GM12874 (cell line): Measurements from ENCODE around the gene LIAS.

Experiments
- TF ChIP-seq, protein P1 (sequence below): IDR thresholded peaks from 2 replicates; pipeline ENCODE4 v1.5.1; 2011; ENCODE audit warnings: low read depth, mild to moderate bottlenecking, control low read depth, low read length, moderate library complexity; ENCODE audit not compliant: insufficient read depth

LIAS gene

DNA sequence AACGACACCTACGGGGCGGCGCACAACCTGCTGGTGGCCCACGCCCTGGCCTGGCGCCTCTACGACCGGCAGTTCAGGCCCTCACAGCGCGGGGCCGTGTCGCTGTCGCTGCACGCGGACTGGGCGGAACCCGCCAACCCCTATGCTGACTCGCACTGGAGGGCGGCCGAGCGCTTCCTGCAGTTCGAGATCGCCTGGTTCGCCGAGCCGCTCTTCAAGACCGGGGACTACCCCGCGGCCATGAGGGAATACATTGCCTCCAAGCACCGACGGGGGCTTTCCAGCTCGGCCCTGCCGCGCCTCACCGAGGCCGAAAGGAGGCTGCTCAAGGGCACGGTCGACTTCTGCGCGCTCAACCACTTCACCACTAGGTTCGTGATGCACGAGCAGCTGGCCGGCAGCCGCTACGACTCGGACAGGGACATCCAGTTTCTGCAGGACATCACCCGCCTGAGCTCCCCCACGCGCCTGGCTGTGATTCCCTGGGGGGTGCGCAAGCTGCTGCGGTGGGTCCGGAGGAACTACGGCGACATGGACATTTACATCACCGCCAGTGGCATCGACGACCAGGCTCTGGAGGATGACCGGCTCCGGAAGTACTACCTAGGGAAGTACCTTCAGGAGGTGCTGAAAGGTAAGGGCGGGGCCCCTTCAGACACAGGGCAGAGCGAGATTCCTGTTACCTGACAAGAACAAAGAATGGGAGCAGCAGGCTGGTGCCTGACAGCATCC, 11.8 kb upstream of the LIAS start:
- TF ChIP-seq, protein P1, sequence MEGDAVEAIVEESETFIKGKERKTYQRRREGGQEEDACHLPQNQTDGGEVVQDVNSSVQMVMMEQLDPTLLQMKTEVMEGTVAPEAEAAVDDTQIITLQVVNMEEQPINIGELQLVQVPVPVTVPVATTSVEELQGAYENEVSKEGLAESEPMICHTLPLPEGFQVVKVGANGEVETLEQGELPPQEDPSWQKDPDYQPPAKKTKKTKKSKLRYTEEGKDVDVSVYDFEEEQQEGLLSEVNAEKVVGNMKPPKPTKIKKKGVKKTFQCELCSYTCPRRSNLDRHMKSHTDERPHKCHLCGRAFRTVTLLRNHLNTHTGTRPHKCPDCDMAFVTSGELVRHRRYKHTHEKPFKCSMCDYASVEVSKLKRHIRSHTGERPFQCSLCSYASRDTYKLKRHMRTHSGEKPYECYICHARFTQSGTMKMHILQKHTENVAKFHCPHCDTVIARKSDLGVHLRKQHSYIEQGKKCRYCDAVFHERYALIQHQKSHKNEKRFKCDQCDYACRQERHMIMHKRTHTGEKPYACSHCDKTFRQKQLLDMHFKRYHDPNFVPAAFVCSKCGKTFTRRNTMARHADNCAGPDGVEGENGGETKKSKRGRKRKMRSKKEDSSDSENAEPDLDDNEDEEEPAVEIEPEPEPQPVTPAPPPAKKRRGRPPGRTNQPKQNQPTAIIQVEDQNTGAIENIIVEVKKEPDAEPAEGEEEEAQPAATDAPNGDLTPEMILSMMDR: peak; percentile 51

DNA sequence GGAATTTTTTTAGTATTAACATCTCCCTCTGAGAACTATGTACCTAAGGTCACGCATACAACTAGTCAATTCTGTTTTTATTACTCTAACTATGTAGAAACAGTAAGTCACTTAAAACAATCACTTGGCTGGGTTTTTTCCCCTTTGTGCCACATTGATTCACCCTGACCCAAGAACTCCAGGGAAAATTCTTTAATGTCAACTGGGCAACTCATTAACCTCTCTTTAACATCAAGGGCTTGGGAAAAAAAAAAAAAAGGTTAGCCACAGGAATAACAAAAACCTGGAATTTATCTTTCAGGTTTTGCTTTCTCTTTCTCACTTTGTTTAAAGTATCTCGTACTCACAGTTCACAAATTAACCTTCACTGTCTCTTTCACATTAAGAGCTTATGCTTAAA, 8.2 kb upstream of the LIAS start:
- TF ChIP-seq, protein P1: no peak

DNA sequence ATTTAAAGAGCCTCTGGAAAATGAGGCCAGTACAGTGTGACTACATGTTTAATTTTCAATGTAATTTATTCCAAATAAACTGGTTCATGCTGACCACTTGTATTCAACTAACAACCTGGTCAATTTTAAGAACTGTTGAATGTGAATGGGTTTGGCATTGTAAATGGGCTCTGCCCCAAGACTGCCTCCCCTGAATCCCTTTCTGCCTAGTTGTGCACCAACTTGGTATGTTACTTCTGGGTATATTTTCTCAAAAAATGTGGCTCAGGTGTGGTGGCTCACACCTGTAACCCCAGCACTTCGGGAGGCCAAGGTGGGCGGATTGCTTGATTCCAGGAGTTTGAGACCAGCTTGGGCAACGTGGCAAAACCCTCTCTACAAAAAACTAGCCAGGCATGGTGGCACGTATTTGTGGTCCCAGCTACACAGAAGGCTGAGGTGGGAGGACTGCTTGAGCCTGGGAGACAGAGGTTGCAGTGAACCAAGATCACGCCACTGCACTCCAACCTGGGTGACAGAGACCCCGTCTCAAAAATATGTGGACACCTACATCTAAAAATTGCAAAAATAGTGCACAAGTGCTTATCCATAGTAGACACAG, 7.3 kb upstream of the LIAS start:
- TF ChIP-seq, protein P1: no peak

DNA sequence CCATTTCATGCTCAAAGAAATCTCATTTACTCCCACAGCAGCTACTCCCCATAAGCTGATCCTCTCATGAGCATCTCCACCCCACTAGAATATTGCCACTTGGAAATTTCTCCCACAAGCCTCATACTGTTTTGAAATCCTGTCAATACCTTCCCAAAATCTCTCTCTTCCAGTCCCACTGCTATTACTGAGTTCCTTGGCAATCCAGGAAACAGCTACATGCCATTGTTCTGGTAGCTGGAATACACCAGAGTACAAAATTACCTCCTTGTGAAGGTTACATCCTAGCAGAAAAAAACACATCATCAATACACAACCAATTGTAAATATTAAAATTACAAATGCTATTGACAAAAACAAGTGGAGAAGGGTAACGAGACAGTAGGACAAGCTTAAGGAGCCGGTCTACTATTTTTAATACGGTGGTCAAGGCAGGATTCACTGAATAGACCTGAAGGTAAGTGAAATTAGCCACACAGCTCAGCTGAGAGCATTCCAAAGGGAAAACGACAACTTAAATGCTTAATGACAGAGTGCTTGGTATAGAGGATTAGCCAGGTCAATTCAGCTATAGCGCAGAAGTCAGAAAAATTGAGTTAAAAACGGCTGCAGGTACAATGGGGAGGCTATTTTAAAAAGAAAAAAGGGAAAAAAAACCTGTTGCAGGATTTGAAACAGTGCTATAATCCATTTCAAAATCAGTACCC, 6.5 kb upstream of the LIAS start:
- TF ChIP-seq, protein P1: no peak

DNA sequence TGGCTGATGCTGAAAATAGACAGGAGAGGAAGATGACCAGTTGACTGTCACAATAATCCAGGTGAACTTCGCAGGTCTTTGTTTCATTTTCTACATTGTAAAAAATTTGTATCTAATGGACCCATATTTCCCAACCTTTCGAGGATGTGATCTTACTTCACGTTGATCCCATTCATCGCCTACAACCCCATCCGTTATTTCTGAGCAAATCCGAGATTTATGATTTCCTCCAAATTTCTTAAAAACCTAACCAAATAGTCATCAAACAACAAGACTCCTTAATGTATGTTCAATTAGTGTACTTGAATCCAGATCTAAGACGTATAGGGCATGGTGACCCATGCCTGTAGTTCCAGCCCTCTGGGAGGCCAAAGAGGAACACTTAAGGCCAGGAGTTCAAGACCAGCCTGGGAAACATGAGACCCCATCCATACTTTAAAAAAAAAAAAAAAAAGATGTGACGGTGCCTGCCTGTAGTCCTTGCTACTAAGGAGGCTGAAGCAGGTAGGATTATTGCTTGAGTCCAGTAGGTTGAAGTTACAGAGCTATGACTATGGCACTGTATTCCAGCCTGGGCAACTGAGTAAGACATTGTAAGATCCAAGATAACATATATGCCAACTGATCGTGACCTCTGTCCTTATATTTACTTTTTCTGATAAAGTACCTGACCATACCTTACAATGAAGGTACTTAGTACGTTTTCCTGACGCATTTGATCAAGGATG, 5.8 kb upstream of the LIAS start:
- TF ChIP-seq, protein P1: no peak

DNA sequence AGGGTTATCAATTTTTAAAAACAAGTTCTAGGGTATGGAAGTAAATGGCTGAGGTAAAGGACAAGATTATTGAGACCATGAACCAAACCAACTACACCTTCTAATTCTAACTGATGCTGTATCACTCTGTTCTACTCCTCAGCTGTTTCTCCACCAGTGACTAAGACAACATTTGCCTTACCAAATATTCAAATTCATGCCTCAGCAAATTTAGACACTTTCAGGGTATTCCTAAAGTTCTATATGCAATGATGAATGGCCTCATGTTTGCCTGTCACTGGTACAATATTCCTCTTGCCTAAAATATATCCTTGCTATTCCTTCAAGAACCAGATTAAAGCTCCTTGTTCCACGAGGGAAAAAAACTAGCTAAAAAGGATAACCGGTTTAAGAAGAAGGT, 5.1 kb upstream of the LIAS start:
- TF ChIP-seq, protein P1: no peak

DNA sequence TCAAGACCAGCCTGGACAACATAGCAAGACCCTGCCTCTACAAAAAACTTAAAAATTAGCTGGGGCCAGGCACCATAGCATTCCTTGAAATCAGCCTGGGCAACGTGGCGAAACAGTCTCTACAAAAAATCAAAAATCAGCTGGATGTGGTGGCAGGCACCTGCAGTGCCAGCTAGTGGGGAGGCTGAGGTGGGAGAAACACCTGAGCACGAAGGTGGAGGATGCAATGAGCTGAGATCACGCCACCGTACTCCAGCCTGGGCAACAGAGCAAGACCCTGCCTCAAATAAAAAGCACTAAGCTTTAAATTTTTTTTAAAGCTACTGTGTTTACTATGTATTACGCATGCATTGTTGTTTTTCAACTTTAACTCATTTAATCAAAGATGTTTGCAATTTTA, 3.4 kb upstream of the LIAS start:
- TF ChIP-seq, protein P1: no peak
